GM12892 (cell line): ENCODE data around the gene LILRA2.
"Not testable (repeated sequence)": the region's sequence is repeated elsewhere in the genome, so short reads cannot be mapped to it uniquely, and the experiment has no call there.

Experiments
- POLR2A ChIP-seq: IDR thresholded peaks from 2 replicates; pipeline ENCODE4 v1.6.1; 2011; ENCODE audit warnings: low read depth, low read length, control low read depth
- TAF1 ChIP-seq: IDR thresholded peaks from 2 replicates; pipeline ENCODE4 v1.6.1; 2011; ENCODE audit warnings: low read depth, mild to moderate bottlenecking, control low read depth, low read length, borderline replicate concordance

GRCh38 chr19:54595680-54596436 is 22.3 kb downstream of the LILRA2 start:
- not testable (repeated sequence) for TF ChIP-seq POLR2A, TAF1
